Activated CD8-positive, alpha-beta memory T cell treated with anti-CD3 and anti-CD28 coated beads for 1 hour (primary cell): ENCODE data around the gene RIPOR2.
"Not testable (repeated sequence)": the region's sequence is repeated elsewhere in the genome, so short reads cannot be mapped to it uniquely, and the experiment has no call there.

Experiments
- DNase-seq, 2 donors: peaks; one replicate each; pipeline ENCODE4 v3.0.0-alpha.2; 2020; ENCODE audit warnings: low read depth in 1 of 2; ENCODE audit errors: extremely low read depth in 1 of 2

Gene RIPOR2

DNA sequence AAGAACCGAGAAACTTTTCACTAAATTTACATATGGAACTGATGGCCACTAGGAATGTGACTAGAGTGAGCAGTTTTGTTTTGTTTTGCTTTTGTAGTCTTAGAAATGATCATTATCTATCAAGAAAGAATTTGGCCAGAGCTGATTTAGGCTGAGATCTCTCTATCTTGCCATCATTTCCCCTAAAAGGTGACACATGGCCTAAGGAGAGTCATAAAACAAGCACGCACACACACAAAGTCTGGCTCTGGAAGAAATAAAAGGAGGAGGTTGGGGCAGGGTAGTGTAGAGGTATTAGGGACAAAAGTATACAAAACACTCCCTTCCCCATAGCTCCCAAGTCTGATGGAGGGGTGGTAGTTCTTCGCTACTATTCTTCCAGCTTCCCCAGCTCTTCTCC lies 56.4 kb downstream of the RIPOR2 start:
- DNase-seq = no peak

DNA sequence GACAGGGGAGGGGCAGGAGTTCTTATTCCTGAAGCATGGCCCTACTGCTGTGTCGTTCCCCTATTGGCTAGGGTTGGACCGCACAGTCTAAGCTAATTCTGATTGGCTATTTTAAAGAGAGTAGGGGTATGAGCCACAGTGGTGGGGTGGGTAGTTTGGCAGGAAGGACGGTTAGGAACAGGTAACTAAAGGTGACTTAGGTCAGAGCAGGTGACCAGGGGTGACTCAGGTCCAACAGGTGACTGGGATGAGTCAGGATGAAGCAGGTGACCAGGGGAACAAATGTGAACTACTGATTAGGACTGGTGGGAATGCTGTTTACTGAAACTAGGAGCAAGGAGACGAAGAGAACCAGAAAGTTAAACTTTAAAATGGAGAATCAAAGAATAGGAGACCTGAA lies 58.0 kb downstream of the RIPOR2 start:
- not testable (repeated sequence) for DNase-seq

DNA sequence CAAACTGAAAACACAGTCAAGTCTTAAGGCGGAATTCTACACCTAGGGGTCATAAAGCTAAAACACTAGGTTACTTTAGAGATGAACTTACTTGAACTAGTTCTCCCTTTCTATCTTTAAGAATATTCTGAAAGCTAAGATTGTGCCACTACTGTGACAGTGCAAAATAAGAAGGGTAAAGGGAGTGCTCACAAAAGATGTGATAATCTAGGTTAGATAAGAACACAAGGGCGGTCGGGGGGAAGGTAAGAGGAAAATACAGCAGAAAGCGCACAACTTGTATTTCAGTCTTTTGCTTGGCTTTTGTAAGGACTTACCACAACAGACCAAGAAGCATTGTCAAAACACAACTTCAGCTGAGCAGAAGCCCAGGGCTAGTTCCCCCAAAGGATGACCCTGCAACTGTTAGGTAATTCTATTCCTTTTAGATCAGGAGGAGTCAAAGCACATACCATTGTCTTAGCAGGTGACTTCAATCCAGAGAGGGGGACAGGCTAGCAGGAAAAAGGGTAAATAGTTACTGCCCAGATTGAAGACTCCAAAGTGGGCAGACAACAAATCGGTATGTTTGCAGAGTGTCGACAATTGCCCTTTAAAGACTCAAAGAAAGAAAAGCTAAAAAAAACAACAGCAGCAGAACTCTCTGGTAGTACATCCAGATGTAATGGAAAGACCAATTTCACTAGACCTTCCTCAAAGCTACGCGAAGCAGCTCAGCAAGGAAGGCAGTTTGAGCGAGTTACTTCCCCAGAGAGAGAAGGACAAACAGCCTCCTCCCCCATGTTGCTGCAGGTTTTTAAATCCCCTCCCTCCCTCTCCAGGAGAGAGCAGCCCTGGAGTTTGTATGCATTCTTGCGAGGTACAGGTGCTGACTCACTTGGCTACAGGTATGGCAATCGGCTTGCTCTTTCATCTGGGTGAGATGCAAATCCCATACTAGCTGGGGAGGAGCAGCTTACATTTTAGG lies 59.0 kb downstream of the RIPOR2 start:
- DNase-seq = no peak

DNA sequence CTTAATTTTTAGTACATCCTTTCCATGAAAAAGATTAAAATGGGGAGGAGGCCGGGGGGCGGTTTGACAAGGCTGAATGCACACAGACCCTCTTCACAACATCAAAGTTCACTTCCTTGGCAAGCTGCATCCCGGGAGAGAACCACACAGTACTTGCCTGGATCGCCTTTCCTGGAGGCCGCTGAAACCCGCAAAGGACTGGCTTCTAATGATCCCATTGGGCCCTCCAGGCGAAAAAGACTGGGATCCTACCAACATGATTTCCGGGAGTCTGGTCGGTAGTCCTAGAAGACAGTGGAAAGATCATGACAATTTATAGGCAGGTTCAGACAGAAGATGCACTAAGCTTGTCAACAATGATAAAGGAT lies 60.2 kb downstream of the RIPOR2 start:
- DNase-seq = no peak

DNA sequence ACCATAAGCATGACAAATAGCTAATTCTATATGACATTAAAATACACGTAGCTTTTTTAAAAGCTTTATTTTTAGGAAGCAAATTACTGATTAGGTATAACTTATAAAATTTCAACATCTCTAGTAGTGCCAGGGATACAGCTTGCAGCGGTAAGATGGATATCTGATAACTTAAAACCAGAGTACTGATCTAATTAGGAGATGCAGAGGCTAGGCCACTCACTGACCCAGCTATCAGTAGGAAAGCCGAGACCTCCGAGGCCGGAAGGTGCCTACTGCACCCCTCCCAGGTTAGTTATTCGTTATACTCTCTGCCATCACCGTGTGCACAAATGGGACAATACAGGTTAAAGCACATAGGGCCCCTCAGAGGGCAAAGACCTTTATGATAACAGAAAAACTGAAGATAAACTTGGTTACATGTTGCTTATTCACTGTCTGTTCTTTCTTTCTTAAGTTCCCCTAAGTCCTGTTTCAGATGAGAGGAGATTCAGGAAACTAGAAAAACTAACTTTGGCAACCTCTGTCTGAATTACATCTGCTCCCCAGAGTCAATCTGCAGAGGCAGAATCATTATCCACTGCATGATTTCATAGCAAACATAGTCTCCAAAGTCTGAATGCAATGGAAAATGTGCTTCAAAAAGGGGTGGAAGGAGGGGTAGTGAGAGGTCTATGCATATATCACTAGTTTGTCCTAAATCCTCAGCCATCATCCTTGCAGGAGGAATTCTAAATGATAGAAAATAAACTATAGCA lies 60.8 kb downstream of the RIPOR2 start:
- no peak for DNase-seq

DNA sequence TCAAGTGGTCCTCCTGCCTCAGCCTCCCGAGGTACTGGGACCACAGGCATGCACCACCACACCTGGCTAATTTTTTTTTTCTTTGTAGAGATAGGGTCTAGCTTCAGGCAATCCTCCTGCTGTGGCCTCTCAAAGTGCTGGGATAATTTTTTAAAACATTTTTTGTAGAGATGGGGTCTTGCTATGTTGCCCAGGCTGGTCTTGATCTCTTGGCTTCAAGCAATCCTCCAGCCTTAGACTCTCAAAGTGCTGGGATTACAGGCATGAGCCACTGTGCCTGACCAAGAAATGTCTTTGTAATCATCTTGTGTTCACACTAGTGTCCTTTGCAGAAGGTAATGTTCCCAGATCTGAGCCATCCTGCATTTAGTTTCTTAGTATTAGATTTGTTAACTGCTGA lies 61.6 kb downstream of the RIPOR2 start:
- DNase-seq = no peak

DNA sequence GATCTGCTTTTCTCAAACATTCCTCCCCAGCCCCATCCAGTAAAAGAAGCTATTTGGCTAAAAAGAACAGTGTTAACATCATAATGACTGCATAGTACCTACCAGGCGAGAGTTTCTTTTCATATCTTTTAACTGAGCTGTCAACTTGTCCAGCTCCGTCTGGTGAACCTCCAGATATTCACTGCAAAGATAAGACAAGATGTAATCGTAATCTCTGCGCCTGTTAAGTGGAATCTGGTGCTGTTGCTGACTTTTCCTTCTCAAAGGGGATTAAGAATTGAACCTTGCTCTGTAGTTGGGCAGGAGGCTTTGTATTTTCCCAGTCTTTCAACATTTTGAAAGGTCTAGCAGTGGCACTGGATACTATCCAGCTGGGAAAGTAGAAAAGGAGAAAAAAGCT lies 63.0 kb downstream of the RIPOR2 start:
- DNase-seq = no peak

DNA sequence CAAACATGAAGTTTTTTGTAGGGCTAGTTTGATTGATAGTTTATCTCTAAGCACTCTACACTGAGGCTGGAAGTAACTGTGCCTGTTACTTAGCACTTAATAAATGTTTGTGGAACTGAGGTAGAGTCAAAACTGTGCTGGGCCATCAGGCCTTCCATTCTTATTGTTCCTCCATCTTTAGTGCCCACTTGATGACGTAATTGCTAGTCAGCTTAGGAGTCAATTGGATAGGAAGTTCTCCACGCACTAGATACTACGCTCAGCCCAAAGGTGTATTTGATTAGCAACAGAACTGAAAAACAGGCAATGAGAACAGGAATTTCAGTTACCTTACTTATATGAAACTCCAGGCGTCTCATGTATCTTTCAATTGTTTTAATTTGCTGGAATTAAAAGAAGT lies 67.0 kb downstream of the RIPOR2 start:
- DNase-seq = no peak

DNA sequence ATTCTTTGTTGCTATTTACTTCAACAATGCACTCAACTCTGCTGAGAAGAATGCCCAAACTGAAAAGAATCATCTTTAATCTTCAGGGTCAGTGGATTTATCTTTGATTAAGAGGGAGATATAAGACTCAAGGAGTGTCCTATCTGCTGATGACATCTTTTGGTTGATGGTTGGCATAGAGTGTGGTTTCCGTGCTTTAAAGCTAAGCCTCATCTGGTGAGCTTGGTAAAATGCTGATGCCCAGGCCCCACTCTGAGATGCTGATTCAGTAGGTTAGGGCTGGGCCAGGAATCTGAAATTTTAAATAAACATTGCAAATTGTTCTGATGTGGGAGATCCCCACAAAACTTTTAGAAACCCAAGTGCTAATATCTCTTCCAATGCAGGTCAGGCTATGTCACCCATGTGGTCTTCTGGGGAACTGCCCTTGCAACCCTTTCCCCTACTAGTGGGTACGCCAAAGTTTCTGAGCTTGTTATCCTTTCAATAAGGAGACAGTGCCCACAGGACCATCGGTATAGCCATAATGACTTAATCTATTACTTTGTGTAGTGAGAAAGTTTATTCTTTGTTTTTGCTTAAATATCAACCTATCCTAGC lies 68.6 kb downstream of the RIPOR2 start:
- DNase-seq = no peak

DNA sequence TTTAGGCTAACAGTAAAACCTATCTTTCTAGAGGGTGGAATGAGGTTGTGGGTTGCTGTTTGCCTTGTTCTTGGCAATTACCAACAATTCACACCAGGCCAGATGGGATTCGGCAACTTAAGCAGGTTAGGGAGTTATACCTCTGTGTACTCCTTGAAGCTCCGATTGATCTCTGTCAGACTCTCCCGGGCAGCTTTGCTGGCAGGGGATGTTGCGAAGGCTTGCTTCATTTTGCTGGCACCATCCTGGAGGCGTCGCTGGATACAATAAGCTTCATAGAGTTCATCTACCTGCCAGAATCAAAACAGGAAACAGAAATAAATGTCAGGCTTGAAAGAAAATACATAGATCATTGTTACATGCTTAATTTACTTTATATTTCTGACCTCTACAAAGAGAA lies 70.6 kb downstream of the RIPOR2 start:
- DNase-seq = no peak

DNA sequence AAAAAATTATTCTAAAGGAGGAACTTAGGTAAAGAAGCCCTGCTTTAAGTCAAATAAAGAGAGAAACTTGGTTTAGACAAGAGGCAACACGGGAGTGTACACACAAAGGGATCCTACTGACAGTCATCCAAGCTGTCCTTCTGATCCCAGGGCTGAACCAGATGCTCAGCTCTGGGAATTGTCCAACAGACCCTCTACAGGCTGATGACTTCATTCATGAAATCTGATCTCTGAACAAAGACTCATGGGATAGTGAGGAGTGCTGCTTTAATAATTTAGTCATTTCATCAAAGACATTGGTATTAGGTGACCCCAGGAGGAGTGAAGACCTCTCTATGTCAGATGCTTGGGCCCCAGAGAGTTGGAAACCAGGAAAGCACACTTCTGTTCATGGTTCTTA lies 71.4 kb downstream of the RIPOR2 start:
- DNase-seq = no peak

DNA sequence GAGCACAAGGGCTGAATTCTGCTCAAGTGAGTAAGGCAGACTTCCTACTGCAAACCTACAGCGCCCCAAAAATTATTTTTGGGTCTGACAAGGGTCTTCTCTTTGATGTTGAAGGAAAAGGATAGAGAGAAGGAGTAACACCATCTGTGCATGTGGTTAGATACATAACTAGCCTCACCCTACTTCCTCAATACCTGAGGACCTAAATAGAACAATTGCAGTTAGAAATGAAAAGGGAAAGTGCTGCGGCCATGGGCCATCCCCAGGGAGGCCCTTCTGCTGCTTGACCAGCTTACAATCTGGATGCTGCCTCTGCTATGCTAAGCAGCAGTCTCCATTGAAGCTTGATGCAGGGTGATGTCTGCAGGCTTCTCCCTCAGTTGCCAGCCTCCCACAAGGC lies 73.8 kb downstream of the RIPOR2 start:
- no peak for DNase-seq

DNA sequence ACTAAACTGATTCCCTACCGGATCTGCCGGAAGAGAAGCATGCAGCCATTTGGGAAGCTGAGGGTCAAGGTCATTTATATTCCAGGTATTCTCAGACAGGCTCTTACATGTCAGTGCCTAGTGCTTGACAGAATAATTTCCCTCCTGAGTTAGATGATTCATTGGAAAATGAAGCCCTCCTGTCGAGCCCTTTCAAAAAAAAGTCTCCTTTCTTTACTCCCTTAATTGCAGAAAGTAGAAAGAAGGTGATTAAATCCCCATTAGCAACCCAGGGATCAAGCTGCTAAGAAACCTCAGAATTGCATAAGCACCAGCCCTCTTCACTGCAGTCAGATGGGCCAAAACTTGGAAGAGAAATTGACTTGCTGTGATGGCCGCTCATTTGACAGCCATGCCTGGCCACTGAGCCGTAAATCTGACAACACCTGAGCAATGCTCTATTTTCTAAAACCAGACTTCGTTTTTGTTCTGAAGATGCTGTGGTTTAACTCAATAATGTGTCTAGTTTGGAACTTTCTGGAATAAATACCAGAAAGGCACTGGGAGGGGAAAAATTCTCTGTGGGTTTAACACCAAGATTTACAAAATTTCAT lies 76.1 kb downstream of the RIPOR2 start:
- no peak for DNase-seq

DNA sequence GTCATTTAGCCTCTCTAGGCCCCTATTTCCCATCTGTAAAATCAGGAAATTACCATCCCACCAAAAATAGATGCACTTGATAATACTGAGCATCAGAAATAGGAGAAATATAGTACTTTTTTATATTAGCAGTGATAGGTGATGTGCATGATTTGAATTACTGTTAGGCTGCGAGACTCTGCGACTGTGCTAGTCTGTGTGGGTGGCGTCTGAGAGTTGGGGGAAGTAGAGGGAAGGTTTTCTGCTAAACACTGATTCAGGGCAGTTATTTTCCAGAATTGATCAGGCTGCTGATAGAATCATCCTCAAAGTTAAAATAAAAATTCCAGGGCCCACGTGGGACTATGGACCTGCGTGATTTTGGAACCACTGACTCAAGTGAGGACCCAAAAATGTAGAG lies 76.6 kb downstream of the RIPOR2 start:
- DNase-seq = no peak

DNA sequence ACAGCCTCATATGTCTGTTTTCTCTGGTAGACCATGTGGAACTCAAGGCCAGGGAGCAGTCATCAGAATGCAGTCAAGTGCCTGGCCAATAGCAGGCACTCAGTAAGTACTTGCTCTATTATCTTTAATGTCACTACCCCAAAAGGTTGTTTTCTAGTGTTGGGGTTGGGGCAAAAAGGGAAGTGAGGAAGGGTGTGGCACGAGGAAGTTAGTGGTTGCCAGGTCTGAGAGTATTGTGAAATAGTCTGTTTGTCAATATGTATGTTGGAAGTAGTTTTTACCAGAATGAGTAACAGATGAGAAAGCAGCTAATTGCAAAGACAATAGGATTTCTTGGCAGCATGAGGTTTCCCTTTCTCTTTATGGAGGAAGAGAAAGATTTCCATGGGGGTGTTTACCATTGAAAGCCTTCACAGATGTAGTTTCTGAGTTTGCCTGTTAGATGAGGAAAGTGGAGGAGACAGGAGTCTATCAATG lies 77.5 kb downstream of the RIPOR2 start:
- no peak for DNase-seq

DNA sequence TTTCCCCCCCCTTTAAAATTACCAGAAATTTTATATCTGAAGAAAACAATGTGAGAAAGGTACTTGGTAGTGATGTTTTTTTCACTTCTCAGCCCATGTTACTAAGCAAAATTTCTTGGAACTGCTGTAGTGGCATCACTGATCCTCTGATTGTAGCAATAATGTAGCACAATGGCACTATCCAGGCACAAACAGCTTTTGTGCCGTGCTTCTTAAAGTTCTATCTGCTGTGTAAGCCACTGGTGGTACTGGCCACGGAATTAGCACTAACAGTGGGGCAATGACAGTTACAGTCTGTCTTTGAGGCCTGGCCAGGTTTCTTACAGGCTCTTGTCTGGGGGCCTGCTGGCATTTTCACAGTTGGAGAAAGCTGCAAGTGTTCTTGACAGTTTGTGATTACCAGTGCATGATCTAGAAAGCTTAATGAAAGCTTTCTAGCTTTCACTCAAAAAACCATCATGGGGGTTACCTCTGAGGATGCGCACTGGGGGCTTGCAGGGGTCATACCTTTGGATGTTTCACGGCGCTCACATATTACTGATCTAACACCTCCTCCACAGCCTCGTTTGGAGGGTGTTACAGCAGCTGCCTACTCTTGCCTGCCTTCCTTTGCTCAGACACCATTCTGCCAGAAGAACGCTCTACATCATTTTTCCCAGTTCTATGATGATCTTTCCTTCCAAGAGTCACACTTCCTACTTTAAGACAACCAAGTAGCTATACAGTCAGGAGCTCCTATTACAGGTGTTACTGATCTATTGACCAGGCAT lies 78.7 kb downstream of the RIPOR2 start:
- no peak for DNase-seq

DNA sequence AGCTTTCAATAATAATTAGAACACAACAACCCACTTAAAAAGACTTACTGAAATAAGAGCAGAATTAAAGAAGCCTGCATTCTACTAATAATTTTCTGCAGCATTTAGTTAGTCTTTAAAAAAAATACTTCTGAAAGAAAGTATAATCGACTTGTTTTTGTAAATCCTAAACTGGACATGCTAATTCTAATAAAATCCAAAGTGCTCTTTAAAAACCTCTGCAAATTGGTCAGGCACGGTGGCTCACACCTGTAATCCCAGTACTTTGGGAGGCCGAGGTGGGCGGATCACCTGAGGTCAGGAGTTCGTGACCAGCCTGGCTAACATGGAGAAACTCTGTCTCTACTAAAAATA lies 79.5 kb downstream of the RIPOR2 start:
- DNase-seq = no peak

DNA sequence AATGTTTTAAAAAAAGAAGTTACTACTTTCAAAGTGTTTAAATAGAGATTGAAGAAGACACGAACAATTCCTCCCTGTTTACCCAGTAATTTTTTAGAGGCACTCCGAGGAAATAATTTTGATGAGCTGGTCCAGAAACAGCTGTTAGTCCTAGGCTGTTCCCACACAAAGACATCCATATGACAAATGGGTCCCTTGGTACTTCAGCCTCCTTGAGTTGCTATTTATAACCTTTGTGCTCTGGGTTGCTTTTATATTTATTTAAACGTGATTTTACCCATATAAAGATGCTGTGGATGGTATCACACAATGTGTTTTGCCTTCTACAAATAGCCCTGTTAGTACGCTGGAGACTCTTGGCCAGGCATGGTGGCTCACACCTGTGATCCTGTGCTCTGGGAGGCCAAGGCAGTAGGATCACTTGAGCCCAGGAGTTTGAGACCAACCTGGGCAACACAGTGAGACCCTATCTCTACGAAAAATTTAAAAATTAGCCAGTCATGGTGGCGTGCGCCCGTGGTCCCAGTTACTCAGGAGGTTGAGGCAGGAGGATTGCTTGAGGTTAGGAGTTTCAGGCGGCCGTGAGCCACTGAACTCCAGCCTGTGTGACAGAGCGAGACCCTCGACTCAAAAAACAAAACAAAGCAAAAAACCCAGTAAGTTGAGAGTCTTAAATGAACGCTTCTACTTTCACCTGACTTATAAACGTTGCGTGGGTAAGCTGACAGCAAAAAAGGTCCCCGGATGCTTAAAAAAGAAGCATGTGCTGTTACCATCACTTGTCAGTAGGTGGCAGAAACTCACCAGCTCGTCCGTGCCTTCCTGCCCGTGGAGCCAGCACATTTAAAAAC lies 80.1 kb downstream of the RIPOR2 start:
- peak; percentile 27 to 50 for DNase-seq

DNA sequence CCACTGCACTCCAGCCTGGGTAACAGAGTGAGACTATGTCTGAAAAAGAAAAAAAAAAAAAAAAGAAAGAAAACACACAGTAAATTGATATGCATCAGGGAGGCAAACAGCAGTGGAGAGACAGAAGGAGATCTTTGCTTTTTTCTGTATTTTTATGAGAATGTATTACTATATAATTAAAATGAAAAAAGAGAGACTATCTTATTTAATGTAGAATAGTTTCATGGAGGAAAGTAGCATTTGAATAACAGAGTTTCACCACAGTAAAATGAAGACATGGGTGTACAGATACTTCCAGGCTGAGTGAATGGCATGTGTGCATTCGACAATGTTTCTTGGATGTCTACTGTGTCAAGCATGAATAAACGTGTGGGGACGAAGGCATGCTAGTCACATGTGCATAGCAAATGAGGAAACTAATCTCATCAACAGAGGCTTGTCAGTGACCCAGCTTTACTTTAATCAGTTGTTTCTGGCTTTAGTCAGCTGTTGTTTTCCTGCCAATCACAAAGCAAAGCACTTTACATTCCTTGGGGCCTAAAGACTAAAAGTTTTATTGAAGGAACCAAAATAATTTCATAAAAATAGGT lies 81.6 kb downstream of the RIPOR2 start:
- DNase-seq = no peak
